Measurements from ENCODE around the gene GHSR.

DNA sequence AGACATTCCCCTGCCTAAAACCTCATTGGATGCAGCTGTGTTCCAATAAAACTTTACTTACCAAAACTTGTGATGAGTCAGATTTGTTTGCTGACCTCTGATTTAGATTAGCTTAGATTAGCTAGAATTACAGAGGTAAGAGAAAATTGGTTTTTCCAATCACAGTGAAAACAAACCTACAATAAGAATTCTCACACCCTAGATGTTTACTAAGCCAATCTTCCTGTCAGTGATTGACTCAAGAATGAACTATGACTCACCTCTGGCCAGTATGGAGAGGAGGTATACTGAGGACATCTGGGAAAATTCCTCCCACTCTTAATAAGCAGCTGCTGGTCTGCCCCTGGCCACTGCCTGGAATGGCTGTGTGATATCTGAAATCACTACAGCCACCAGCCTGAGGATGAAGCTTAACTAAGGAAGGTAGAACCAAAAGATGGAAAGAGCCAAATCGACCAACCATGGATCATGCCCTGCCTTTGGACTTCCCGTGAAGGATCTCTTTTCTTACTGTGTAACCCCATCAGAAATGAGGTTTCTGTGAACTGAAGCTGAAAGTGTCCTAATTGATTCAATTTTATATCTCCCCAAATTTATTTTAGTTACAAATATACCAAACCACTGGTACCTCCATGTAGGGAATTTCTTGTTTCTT, 19.0 kb upstream of the GHSR start:
- TF ChIP-seq HDGF (IDR thresholded peaks at IDR 0.05; ENCODE audit: borderline replicate concordance): no peak
- TF ChIP-seq BHLHE40 (IDR thresholded peaks at IDR 0.05; ENCODE audit: borderline replicate concordance): no peak
- TF ChIP-seq TARDBP (IDR thresholded peaks at IDR 0.05): no peak
- TF ChIP-seq, protein P1, sequence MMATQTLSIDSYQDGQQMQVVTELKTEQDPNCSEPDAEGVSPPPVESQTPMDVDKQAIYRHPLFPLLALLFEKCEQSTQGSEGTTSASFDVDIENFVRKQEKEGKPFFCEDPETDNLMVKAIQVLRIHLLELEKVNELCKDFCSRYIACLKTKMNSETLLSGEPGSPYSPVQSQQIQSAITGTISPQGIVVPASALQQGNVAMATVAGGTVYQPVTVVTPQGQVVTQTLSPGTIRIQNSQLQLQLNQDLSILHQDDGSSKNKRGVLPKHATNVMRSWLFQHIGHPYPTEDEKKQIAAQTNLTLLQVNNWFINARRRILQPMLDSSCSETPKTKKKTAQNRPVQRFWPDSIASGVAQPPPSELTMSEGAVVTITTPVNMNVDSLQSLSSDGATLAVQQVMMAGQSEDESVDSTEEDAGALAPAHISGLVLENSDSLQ (IDR thresholded peaks at IDR 0.05): no peak
- TF ChIP-seq FOXA1 (IDR thresholded peaks at IDR 0.05): no peak
- no peak for TF ChIP-seq ARNT (IDR thresholded peaks at IDR 0.05)
- TF ChIP-seq SUZ12 (IDR thresholded peaks at IDR 0.05): no peak
- no peak for TF ChIP-seq ZNF384 (IDR thresholded peaks at IDR 0.05)
- TF ChIP-seq NFRKB (IDR thresholded peaks at IDR 0.05): no peak
- no peak for TF ChIP-seq LEF1 (IDR thresholded peaks at IDR 0.05; ENCODE audit: borderline replicate concordance)
- no peak for TF ChIP-seq CTBP1 (IDR thresholded peaks at IDR 0.05; ENCODE audit: borderline replicate concordance)
- TF ChIP-seq FOXM1 (IDR thresholded peaks at IDR 0.05; ENCODE audit: borderline replicate concordance): no peak
